ENCODE measurements around the gene PLB1.

The PLB1 gene

DNA sequence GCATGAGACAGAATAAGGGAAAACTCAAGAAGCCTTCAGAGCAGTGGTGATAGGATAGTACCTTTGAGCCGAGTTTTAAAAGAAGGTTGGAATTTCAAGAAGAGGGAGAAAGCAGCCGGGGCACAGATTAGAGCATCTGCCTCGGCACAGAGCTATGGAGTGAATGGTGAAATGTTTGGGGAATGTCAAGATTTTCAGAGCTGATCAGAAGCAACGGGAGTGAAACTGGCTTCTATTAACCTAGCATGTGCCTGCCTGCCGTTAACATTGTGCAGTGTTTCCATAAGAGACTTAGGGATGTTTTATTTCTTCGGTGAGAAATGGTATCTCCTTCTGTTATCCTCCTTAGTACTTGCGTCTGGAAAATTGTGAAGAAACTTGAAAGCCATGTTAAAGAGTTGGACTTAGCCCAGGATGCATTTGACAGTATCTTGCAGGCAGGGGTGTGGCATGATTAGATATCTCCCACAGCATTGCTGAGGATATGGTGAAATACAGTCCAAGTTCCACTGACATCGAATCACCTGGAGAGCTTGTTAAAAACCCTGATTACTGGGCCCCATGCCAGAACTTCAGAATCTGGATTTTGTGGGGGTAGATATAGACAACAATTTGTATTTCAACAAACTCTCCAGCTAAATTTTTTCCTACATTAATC lies 158.9 kb downstream of the PLB1 start:
- Histone ChIP-seq H2AFZ (ENCODE audit: low read length) (no peak overlapping the region), H3K9ac (ENCODE audit: low read length) (no peak overlapping the region), H3K4me3 (ENCODE audit: low read length) (no peak overlapping the region), H3K27me3 (replicated peaks; ENCODE audit: insufficient read depth, low read length) (no peaks in the 10 kb centered on the region), H3F3A (ENCODE audit: insufficient read depth, low read length) (no peaks in the 10 kb centered on the region), H3K27ac (ENCODE audit: low read length) (no peak overlapping the region), H3K9me2 (replicated peaks; ENCODE audit: insufficient read depth, low read length) (no peaks in the 10 kb centered on the region), H4K20me1 (ENCODE audit: insufficient read depth, low read length) (no peaks in the 10 kb centered on the region), H3K4me2 (ENCODE audit: low read depth, low read length) (no peak overlapping the region), H3K36me3 (replicated peaks; ENCODE audit: insufficient read depth, low read length) (no peaks in the 10 kb centered on the region), H3K9me3 (replicated peaks; ENCODE audit: insufficient read depth, low read length) (no peaks in the 10 kb centered on the region), H3K4me1 (ENCODE audit: low read length) (no peaks in the 10 kb centered on the region), H3K79me2 (ENCODE audit: low read length) (no peaks in the 10 kb centered on the region)
- DNase-seq = no peak
- TF ChIP-seq, protein P1, sequence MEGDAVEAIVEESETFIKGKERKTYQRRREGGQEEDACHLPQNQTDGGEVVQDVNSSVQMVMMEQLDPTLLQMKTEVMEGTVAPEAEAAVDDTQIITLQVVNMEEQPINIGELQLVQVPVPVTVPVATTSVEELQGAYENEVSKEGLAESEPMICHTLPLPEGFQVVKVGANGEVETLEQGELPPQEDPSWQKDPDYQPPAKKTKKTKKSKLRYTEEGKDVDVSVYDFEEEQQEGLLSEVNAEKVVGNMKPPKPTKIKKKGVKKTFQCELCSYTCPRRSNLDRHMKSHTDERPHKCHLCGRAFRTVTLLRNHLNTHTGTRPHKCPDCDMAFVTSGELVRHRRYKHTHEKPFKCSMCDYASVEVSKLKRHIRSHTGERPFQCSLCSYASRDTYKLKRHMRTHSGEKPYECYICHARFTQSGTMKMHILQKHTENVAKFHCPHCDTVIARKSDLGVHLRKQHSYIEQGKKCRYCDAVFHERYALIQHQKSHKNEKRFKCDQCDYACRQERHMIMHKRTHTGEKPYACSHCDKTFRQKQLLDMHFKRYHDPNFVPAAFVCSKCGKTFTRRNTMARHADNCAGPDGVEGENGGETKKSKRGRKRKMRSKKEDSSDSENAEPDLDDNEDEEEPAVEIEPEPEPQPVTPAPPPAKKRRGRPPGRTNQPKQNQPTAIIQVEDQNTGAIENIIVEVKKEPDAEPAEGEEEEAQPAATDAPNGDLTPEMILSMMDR (IDR thresholded peaks at IDR 0.05; ENCODE audit: low read length) = no peak
- no peak for TF ChIP-seq EZH2phosphoT487 (IDR thresholded peaks at IDR 0.05; ENCODE audit: low read length)
- no peak for TF ChIP-seq EZH2 (optimal IDR thresholded peaks at IDR 0.05; ENCODE audit: low read depth, low read length)

DNA sequence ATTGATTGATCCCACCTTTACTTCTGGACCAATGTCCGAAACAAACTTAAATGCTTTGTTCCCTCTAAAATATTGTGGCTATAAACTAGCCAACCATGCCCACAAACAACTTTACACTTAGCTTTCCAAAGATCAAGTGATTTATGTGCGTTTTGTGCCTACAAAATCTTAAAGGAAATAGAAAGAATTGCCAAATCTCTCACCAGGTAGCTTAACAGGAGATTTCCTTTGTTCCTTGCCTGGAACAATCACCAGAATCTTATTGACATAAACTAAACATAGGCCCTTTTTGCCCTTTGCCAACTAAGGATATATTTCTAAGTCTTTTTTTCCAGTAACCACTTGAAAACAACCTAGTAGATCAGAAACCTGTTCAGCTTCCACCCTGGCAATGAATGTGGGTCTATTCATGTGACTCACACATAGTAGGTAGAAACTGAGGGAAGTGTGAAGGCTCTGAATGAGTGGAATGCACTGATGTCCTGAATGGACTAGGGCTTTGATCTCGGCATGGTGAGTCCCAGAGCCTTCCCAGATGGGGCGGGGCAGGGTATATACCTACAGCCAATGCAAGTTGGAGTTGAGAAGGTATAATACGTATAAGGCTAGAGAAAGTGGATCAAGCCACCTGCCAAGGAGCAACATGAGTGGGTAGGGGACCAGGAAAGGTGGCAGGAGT lies 161.2 kb downstream of the PLB1 start:
- no peaks in the 10 kb centered on the region for H3K36me3 ChIP-seq (replicated peaks; ENCODE audit: insufficient read depth, low read length)
- no peak overlapping the region for H3K27ac ChIP-seq (ENCODE audit: low read length)
- no peak overlapping the region for H3K4me2 ChIP-seq (ENCODE audit: low read depth, low read length)
- H3K27me3 ChIP-seq (replicated peaks; ENCODE audit: insufficient read depth, low read length) = no peaks in the 10 kb centered on the region
- H3K9me2 ChIP-seq (replicated peaks; ENCODE audit: insufficient read depth, low read length) = no peaks in the 10 kb centered on the region
- no peaks in the 10 kb centered on the region for H4K20me1 ChIP-seq (ENCODE audit: insufficient read depth, low read length)
- no peak for TF ChIP-seq EZH2phosphoT487 (IDR thresholded peaks at IDR 0.05; ENCODE audit: low read length)
- TF ChIP-seq, protein P1 (IDR thresholded peaks at IDR 0.05; ENCODE audit: low read length) = no peak
- DNase-seq = no peak
- H3K9ac ChIP-seq (ENCODE audit: low read length) = no peak overlapping the region
- no peaks in the 10 kb centered on the region for H3F3A ChIP-seq (ENCODE audit: insufficient read depth, low read length)
- H3K4me1 ChIP-seq (ENCODE audit: low read length) = no peaks in the 10 kb centered on the region
- no peaks in the 10 kb centered on the region for H3K9me3 ChIP-seq (replicated peaks; ENCODE audit: insufficient read depth, low read length)
- no peaks in the 10 kb centered on the region for H3K79me2 ChIP-seq (ENCODE audit: low read length)
- H2AFZ ChIP-seq (ENCODE audit: low read length) = no peak overlapping the region
- no peak overlapping the region for H3K4me3 ChIP-seq (ENCODE audit: low read length)

DNA sequence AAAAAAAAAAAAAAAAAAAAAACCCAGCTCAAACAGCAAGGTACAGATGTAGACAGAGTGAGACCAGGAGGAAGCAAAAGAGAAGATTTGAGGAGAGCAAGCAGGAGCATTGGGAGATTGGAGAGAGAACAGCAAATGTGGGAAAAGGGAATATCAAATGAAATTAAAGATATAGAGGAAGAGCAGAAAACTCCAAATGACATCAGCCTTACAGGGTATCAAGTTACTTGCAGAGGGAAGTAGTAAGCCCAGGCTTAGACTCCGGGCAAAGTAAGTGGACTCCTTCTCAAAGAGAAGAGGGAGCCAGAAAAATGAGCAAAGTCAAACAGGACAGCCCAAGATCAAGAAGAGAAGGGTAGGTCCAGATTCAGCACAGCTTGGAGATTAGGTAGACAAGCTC lies 162.5 kb downstream of the PLB1 start:
- TF ChIP-seq, protein P1 (IDR thresholded peaks at IDR 0.05; ENCODE audit: low read length) = no peak
- no peak for TF ChIP-seq EZH2phosphoT487 (IDR thresholded peaks at IDR 0.05; ENCODE audit: low read length)
- DNase-seq = no peak
- no peaks in the 10 kb centered on the region for H4K20me1 ChIP-seq (ENCODE audit: insufficient read depth, low read length)
- H3K9me2 ChIP-seq (replicated peaks; ENCODE audit: insufficient read depth, low read length) = no peaks in the 10 kb centered on the region
- H3K9me3 ChIP-seq (replicated peaks; ENCODE audit: insufficient read depth, low read length) = no peaks in the 10 kb centered on the region
- H3K27me3 ChIP-seq (replicated peaks; ENCODE audit: insufficient read depth, low read length) = no peaks in the 10 kb centered on the region
- no peaks in the 10 kb centered on the region for H3F3A ChIP-seq (ENCODE audit: insufficient read depth, low read length)
- H2AFZ ChIP-seq (ENCODE audit: low read length) = no peak overlapping the region
- H3K27ac ChIP-seq (ENCODE audit: low read length) = no peak overlapping the region
- no peaks in the 10 kb centered on the region for H3K36me3 ChIP-seq (replicated peaks; ENCODE audit: insufficient read depth, low read length)
- no peak overlapping the region for H3K4me2 ChIP-seq (ENCODE audit: low read depth, low read length)
- H3K4me3 ChIP-seq (ENCODE audit: low read length) = no peak overlapping the region
- no peaks in the 10 kb centered on the region for H3K4me1 ChIP-seq (ENCODE audit: low read length)
- H3K9ac ChIP-seq (ENCODE audit: low read length) = no peak overlapping the region
- no peaks in the 10 kb centered on the region for H3K79me2 ChIP-seq (ENCODE audit: low read length)

All from MM.1S (cell line).